Measurements from ENCODE around the gene CEP19.

DNA sequence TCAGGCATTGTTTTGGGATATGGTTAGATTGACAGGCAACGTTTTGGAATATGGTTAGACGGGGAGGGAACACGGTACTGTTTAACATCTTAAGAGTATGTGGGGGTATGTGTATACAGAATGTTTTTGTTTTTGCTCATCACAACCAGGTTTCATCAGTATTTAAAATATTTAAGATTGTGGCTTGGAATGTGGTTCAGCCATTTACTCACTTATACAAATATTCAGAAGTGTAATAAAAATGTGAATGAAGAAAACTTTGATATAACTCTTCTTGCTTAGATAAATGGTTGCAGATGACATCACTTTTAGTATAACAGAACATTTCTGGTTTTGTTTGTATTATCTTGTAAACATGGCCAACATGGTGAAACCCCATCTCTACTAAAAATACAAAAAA is 23.7 kb upstream of the CEP19 start:
- TF ChIP-seq, protein P1, sequence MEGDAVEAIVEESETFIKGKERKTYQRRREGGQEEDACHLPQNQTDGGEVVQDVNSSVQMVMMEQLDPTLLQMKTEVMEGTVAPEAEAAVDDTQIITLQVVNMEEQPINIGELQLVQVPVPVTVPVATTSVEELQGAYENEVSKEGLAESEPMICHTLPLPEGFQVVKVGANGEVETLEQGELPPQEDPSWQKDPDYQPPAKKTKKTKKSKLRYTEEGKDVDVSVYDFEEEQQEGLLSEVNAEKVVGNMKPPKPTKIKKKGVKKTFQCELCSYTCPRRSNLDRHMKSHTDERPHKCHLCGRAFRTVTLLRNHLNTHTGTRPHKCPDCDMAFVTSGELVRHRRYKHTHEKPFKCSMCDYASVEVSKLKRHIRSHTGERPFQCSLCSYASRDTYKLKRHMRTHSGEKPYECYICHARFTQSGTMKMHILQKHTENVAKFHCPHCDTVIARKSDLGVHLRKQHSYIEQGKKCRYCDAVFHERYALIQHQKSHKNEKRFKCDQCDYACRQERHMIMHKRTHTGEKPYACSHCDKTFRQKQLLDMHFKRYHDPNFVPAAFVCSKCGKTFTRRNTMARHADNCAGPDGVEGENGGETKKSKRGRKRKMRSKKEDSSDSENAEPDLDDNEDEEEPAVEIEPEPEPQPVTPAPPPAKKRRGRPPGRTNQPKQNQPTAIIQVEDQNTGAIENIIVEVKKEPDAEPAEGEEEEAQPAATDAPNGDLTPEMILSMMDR (IDR thresholded peaks at IDR 0.05) = no peak
- no peak for TF ChIP-seq POLR2A (IDR thresholded peaks at IDR 0.05)

All from transverse colon (tissue), 3 donors.